AG09309 (cell line): Measurements from ENCODE around the gene RSBN1L.

Source experiments
- DNase-seq: peaks from one replicate; pipeline ENCODE4 v3.0.0-alpha.2; 2010; ENCODE audit warnings: low read depth
- H3K4me3 ChIP-seq: 2 replicates; pipeline ENCODE4 v1.5.1; 2011; ENCODE audit warnings: mild to moderate bottlenecking, low read depth, low read length, moderate library complexity; ENCODE audit not compliant: control insufficient read depth
- TF ChIP-seq, protein P1 (sequence below): IDR thresholded peaks from 2 replicates; pipeline ENCODE4 v1.5.1; 2011; ENCODE audit warnings: mild to moderate bottlenecking, low read depth, low read length, inconsistent platforms; ENCODE audit not compliant: insufficient read depth, control insufficient read depth; ENCODE audit errors: missing control alignments

The RSBN1L gene

GRCh38 chr7:77655836-77656455 is 40.3 kb upstream of the RSBN1L start:
- TF ChIP-seq, protein P1, sequence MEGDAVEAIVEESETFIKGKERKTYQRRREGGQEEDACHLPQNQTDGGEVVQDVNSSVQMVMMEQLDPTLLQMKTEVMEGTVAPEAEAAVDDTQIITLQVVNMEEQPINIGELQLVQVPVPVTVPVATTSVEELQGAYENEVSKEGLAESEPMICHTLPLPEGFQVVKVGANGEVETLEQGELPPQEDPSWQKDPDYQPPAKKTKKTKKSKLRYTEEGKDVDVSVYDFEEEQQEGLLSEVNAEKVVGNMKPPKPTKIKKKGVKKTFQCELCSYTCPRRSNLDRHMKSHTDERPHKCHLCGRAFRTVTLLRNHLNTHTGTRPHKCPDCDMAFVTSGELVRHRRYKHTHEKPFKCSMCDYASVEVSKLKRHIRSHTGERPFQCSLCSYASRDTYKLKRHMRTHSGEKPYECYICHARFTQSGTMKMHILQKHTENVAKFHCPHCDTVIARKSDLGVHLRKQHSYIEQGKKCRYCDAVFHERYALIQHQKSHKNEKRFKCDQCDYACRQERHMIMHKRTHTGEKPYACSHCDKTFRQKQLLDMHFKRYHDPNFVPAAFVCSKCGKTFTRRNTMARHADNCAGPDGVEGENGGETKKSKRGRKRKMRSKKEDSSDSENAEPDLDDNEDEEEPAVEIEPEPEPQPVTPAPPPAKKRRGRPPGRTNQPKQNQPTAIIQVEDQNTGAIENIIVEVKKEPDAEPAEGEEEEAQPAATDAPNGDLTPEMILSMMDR = no peak
- DNase-seq = no peak
- H3K4me3 ChIP-seq = no peak overlapping the region

DNA sequence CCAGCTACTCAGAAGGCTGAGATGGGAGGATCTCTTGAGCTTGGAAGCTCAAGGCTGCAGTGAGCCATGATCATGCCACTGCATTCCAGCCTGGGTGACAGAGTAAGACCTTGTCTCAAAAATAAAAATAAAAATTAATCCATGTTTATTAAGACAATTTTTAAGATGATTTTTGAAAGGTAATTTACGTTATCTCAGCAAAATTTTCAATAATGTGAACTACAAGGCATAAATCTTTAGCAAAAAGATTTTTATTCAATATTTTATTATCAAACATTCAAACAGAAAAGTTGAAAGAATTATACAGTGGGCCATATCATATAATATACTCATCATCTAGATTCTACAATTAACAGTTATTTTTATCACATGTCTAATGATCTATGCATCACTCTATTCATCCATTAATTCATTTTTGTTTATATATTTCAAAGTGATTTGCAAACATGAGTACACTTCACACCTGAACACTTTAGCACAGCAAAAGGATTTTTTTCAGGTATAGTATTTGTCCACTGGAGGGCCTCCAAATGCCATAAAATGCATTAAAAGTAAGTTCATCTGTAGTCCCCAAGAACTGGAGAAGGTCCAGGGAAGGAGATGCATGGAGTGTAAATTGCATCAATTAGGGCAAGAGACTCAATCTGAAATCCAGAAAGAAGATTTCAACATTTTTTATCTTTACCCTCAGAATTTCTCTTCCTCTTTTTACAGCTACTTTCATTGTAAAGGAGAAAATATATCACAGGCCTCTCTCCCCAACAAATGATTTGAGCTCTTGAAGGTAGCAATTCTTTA is 38.6 kb upstream of the RSBN1L start:
- DNase-seq = no peak
- TF ChIP-seq, protein P1 = peak; percentile 39
- no peak overlapping the region for H3K4me3 ChIP-seq

DNA sequence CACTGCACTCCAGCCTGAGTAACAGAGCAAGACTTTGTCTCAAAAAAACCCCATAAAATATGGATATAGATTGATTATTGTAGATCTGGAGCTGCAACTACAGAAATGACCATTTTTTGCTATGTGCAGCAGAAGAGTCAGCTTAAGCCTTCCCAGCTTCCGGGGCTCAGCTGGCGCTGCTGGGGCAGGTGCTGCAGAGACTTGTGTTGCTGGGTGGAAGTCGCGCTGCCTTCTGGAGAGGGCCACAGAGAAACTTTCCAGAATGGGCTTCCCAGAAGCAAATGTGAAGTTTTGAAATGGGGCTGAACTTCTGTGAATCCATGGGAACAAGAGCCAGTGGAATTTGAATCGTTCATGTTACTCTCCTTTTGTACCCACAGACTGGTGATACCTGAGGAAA is 37.3 kb upstream of the RSBN1L start:
- TF ChIP-seq, protein P1 = no peak
- no peak overlapping the region for H3K4me3 ChIP-seq
- no peak for DNase-seq

- TF ChIP-seq, protein P1 = no peak
- no peak overlapping the region for H3K4me3 ChIP-seq
- DNase-seq = no peak
Observed at GRCh38 chr7:77661816-77662215, 34.4 kb upstream of the RSBN1L start.

GRCh38 chr7:77662869-77663268 is 33.4 kb upstream of the RSBN1L start:
- no peak overlapping the region for H3K4me3 ChIP-seq
- DNase-seq = no peak
- TF ChIP-seq, protein P1 = no peak

DNA sequence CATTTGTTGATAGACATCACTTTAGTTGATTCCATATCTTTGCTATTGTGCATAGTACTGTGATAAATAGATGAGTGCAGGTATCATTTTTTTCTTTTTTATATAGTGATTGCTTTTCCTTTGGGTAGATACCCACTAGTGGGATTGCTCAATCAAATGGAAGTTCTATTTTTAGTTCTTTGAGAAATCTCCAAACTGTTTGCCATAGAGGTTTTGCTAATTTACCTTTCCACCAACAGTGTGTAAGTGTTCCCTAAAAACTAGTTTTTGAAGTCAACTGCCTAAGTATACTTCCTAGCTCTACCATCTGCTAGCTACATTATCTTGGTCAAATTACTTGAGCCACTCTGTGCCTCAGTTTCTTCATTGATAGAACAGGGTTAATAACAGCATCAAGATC is 31.5 kb upstream of the RSBN1L start:
- TF ChIP-seq, protein P1 = no peak
- no peak for DNase-seq
- H3K4me3 ChIP-seq = no peak overlapping the region

- no peak overlapping the region for H3K4me3 ChIP-seq
- TF ChIP-seq, protein P1 = no peak
- DNase-seq = no peak
Observed at GRCh38 chr7:77665161-77665560, 31.1 kb upstream of the RSBN1L start.
